IMR-90 (cell line): ENCODE results near the gene STEAP4. TPM values are rescaled to one million over a fixed set of nuclear protein-coding genes. Genes with fewer than 3 reads are reported as not detected.
"Not testable (repeated sequence)": the region's sequence is repeated elsewhere in the genome, so short reads cannot be mapped to it uniquely, and the experiment has no call there.

Source experiments
- ATAC-seq: fragments of 200-7000 bp; cut with Tn5 transposase; 2 replicates; pipeline ENCODE4 v1.9.1; 2020; ENCODE audit warnings: low read depth, mild to moderate bottlenecking, moderate library complexity
- BruUV-seq: library from RNA; stranded (reverse); fragments of 400-500 nt; replicated peaks from 2 replicates; lab custom pipeline; 2021; lab: Mats Ljungman, UMichigan
- CTCF ChIA-PET: fragments of 300-600 bp; formaldehyde crosslinking; extraction: SDS; loops from one replicate; lab custom pipeline; 2021; ENCODE audit warnings: antibody characterized with exemption; lab: Yijun Ruan, JAX
- POLR2A ChIA-PET: fragments of 300-600 bp; sonication (Branson Sonifier 250); formaldehyde crosslinking; loops from one replicate; lab custom pipeline; 2022; ENCODE audit warnings: antibody characterized with exemption; ENCODE audit not compliant: unreplicated experiment; lab: Charles Lee
- DNase-seq: peaks from one replicate; pipeline ENCODE4 v3.0.0; 2013
- H2AFZ ChIP-seq: replicated peaks from 2 replicates; pipeline ENCODE3; 2013; ENCODE audit warnings: low read length, mild to moderate bottlenecking; ENCODE audit not compliant: poor library complexity
- H2AK5ac ChIP-seq: 2 replicates; pipeline ENCODE4 v1.6.1; 2013; ENCODE audit warnings: low read depth, low read length, inconsistent platforms
- H2AK9ac ChIP-seq: replicated peaks from 2 replicates; pipeline ENCODE3; 2013; ENCODE audit warnings: mild to moderate bottlenecking, low read depth, low read length, moderate library complexity; ENCODE audit not compliant: poor library complexity
- H2BK120ac ChIP-seq: 2 replicates; pipeline ENCODE4 v1.6.1; 2013; ENCODE audit warnings: low read depth, low read length, inconsistent platforms
- H2BK15ac ChIP-seq: 3 replicates; pipeline ENCODE4 v1.6.1; 2013; ENCODE audit warnings: low read depth, low read length, inconsistent platforms
- H2BK20ac ChIP-seq: 2 replicates; pipeline ENCODE4 v1.6.1; 2013; ENCODE audit warnings: low read depth, mild to moderate bottlenecking, inconsistent platforms, low read length, moderate library complexity
- H2BK5ac ChIP-seq: 2 replicates; pipeline ENCODE4 v1.6.1; 2013; ENCODE audit warnings: mild to moderate bottlenecking, low read depth, low read length, inconsistent platforms; ENCODE audit not compliant: poor library complexity, severe bottlenecking
- H3K14ac ChIP-seq: replicated peaks from 2 replicates; pipeline ENCODE4 v1.6.1; 2013; ENCODE audit warnings: low read depth, low read length, inconsistent platforms
- H3K18ac ChIP-seq: 2 replicates; pipeline ENCODE4 v1.6.1; 2013; ENCODE audit warnings: low read depth, low read length, control low read depth
- H3K23ac ChIP-seq: 2 replicates; pipeline ENCODE4 v1.6.1; 2013; ENCODE audit warnings: low read depth, low read length, inconsistent platforms
- H3K27ac ChIP-seq: 2 replicates; pipeline ENCODE4 v1.5.1; 2013; ENCODE audit warnings: mild to moderate bottlenecking, control low read depth, low read length; ENCODE audit not compliant: insufficient read depth
- H3K27me3 ChIP-seq: 2 replicates; pipeline ENCODE4 v1.6.1; 2013; ENCODE audit warnings: low read length; ENCODE audit not compliant: control insufficient read depth, insufficient read depth
- H3K36me3 ChIP-seq: 2 replicates; pipeline ENCODE4 v1.6.1; 2013; ENCODE audit warnings: low read length, mixed read lengths; ENCODE audit not compliant: control insufficient read depth, insufficient read depth
- H3K4ac ChIP-seq: 2 replicates; pipeline ENCODE4 v1.6.1; 2013; ENCODE audit warnings: low read depth, low read length, inconsistent platforms
- H3K4me1 ChIP-seq: 2 replicates; pipeline ENCODE4 v1.6.1; 2013; ENCODE audit warnings: low read length, mixed read lengths; ENCODE audit not compliant: control insufficient read depth, insufficient read depth
- H3K4me2 ChIP-seq: 2 replicates; pipeline ENCODE4 v1.6.1; 2013; ENCODE audit warnings: low read depth, mild to moderate bottlenecking, control low read depth, low read length, moderate library complexity
- H3K4me3 ChIP-seq: 2 replicates; pipeline ENCODE4 v1.5.1; 2013; ENCODE audit warnings: low read depth, mild to moderate bottlenecking, control low read depth, low read length, moderate library complexity; ENCODE audit not compliant: insufficient read depth
- H3K56ac ChIP-seq: 2 replicates; pipeline ENCODE4 v1.6.1; 2013; ENCODE audit warnings: low read length, inconsistent platforms; ENCODE audit not compliant: insufficient read depth; ENCODE audit errors: extremely low read depth
- H3K79me1 ChIP-seq, 2 experiments: 2 replicates each; pipeline ENCODE4 v1.6.1; 2013; ENCODE audit warnings: low read length in 2 of 2, inconsistent platforms in 1 of 2, low read depth in 1 of 2
- H3K9ac ChIP-seq: 2 replicates; pipeline ENCODE4 v1.6.1; 2013; ENCODE audit warnings: low read depth, low read length, control low read depth
- H3K9me1 ChIP-seq: 2 replicates; pipeline ENCODE4 v1.6.1; 2013; ENCODE audit warnings: low read length, inconsistent platforms; ENCODE audit not compliant: insufficient read depth
- H3K9me3 ChIP-seq: 2 replicates; pipeline ENCODE4 v1.6.1; 2013; ENCODE audit warnings: low read length; ENCODE audit not compliant: control insufficient read depth, insufficient read depth
- H4K20me1 ChIP-seq: 2 replicates; pipeline ENCODE4 v1.6.1; 2013; ENCODE audit warnings: low read length, inconsistent platforms; ENCODE audit not compliant: insufficient read depth
- H4K5ac ChIP-seq: 2 replicates; pipeline ENCODE4 v1.6.1; 2013; ENCODE audit warnings: mild to moderate bottlenecking, low read depth, low read length, control low read depth
- H4K8ac ChIP-seq, 2 experiments: 2 replicates each; pipeline ENCODE4 v1.6.1; 2013; ENCODE audit warnings: low read depth in 2 of 2, low read length in 2 of 2, control low read depth in 1 of 2, inconsistent platforms in 1 of 2
- H4K91ac ChIP-seq: 2 replicates; pipeline ENCODE4 v1.6.1; 2013; ENCODE audit warnings: low read depth, low read length, inconsistent platforms; ENCODE audit not compliant: insufficient read depth
- MAFK ChIP-seq: IDR thresholded peaks from 2 replicates; pipeline ENCODE4 v1.6.1; 2012; ENCODE audit warnings: low read depth, low read length, improper control_type of control experiment
- RFX5 ChIP-seq: IDR thresholded peaks from 2 replicates; pipeline ENCODE4 v1.8.0; 2012; ENCODE audit warnings: low read depth, mild to moderate bottlenecking, low read length, moderate library complexity
- WGBS, 2 experiments: methylation state at CpG; one replicate each; pipeline versions ENCODE4 v1.1.5 to v1.1.7; 2013; ENCODE audit warnings: missing lambda C conversion rate in 2 of 2; ENCODE audit not compliant: insufficient read length in 1 of 2; ENCODE audit errors: extremely low coverage in 2 of 2; 5-methylcytosine and 5-hydroxymethylcytosine counted together
- dilution Hi-C: fragments of 300-500 bp; cut with HindIII; formaldehyde crosslinking; loops from one replicate; pipeline ENCODE4 v1.14.3; 2018; ENCODE audit warnings: low sequenced_read_pairs; ENCODE audit not compliant: unreplicated experiment
- in situ Hi-C: fragments of 300-500 bp; cut with MboI; formaldehyde crosslinking; loops from 3 replicates; pipeline ENCODE4 v1.14.3; 2019; ENCODE audit warnings: low sequenced_read_pairs, inconsistent platforms, mixed read lengths
- intact Hi-C: fragments of 100-400 bp; cut with micrococcal nuclease; formaldehyde crosslinking; loops from 2 replicates; pipeline ENCODE4 v1.10.0; 2022
- polyA plus RNA-seq, 3 experiments: library from polyadenylated mRNA; depleted of rRNA; stranded (reverse); fragments of >200 nt; gene quantifications; 2 replicates each; pipeline ENCODE4 v1.2.3, GENCODE V29; 2012; ENCODE audit warnings: low replicate concordance in 1 of 3
- total RNA-seq: library from RNA; depleted of rRNA; stranded (reverse); fragments of >200 nt; gene quantifications from 2 replicates; pipeline ENCODE4 v1.2.3, GENCODE V29; 2012
- TF ChIP-seq, protein P1 (sequence below): fragments of 150-350 bp; IDR thresholded peaks from 2 replicates; pipeline ENCODE4 v1.6.1; 2017; ENCODE audit warnings: mild to moderate bottlenecking, antibody characterized with exemption, low read length, low read depth

STEAP4 gene
- total and polyA plus RNA-seq, 2 of the 4 experiments (the other 2 are of a cell fraction) = not detected

DNA sequence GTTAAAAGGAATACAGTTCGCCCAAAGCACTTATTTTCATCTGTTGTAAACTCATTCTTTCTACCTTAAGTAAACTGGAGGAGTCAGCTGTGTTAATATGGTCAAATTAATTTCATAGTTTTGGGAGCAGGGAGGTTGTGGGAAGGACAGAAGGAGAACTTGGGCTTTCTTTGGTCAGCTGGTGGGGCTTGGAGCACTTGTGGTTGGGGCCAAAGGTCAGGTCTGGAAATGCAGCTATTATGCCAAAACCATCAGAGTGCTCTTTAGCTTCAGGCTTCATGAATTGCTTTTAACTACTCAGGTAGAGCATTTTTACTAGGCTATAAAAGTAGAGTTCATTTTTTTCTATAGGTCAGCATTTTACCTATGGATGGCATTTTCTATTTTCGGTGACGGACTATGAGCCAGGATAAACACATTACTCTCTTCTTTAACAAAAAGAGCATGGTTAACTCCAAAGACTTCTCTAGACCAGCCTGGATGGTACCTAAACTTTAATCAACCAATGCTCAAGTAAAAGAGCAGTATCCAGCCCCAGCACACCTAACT, 30.0 kb downstream of the STEAP4 start:
- no peak overlapping the region for H4K5ac ChIP-seq
- no peak overlapping the region for H3K56ac ChIP-seq
- dilution Hi-C loops = no loop called here
- H3K9ac ChIP-seq = no peak overlapping the region
- no peak overlapping the region for H2BK15ac ChIP-seq
- H3K4me3 ChIP-seq = no peak overlapping the region
- intact Hi-C loops = no loop called here
- H3K9me1 ChIP-seq = no peaks in the 10 kb centered on the region
- H2AK5ac ChIP-seq = no peak overlapping the region
- no peak overlapping the region for H3K4me2 ChIP-seq
- in situ Hi-C loops = no loop called here
- no CpG with 5 or more reads among the region's 3 CpGs for WGBS, 2 experiments
- BruUV-seq = no TSS peak
- H3K23ac ChIP-seq = no peak overlapping the region
- H4K91ac ChIP-seq = no peak overlapping the region
- ATAC-seq (no peak), DNase-seq (no peak)
- no peak overlapping the region for H3K27ac ChIP-seq
- H2BK20ac ChIP-seq = no peak overlapping the region
- no peaks in the 10 kb centered on the region for H3K36me3 ChIP-seq
- no peak overlapping the region for H3K18ac ChIP-seq
- no peaks in the 10 kb centered on the region for H3K4me1 ChIP-seq
- no peaks in the 10 kb centered on the region for H3K79me1 ChIP-seq
- POLR2A ChIA-PET = no interaction called here
- peak; percentile 65; the same call in 1 of the 2 replicates for TF ChIP-seq MAFK
- TF ChIP-seq, protein P1, sequence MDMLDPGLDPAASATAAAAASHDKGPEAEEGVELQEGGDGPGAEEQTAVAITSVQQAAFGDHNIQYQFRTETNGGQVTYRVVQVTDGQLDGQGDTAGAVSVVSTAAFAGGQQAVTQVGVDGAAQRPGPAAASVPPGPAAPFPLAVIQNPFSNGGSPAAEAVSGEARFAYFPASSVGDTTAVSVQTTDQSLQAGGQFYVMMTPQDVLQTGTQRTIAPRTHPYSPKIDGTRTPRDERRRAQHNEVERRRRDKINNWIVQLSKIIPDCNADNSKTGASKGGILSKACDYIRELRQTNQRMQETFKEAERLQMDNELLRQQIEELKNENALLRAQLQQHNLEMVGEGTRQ = no peak
- TF ChIP-seq RFX5 = no peak
- H2BK120ac ChIP-seq = no peak overlapping the region
- CTCF ChIA-PET = no interaction called here
- no peak overlapping the region for H2BK5ac ChIP-seq
- H3K14ac ChIP-seq = no peak overlapping the region
- no peak overlapping the region for H4K8ac ChIP-seq
- H3K9me3 ChIP-seq = no peaks in the 10 kb centered on the region
- H4K20me1 ChIP-seq = no peaks in the 10 kb centered on the region
- H3K4ac ChIP-seq = no peak overlapping the region
- no peak overlapping the region for H2AFZ ChIP-seq
- H3K27me3 ChIP-seq = no peaks in the 10 kb centered on the region
- no peak overlapping the region for H2AK9ac ChIP-seq

GRCh38 chr7:88274856-88275255, 31.8 kb downstream of the STEAP4 start:
- H4K91ac ChIP-seq, H3K4me2 ChIP-seq, H3K23ac ChIP-seq, POLR2A ChIA-PET, DNase-seq, intact Hi-C loops, H2AK5ac ChIP-seq, H3K14ac ChIP-seq, H3K79me1 ChIP-seq, H3K18ac ChIP-seq, H3K27me3 ChIP-seq, H3K27ac ChIP-seq, H3K4ac ChIP-seq, H3K9ac ChIP-seq, dilution Hi-C loops, H3K4me3 ChIP-seq, H3K36me3 ChIP-seq, H3K9me1 ChIP-seq, H4K5ac ChIP-seq, H3K9me3 ChIP-seq, H2AFZ ChIP-seq, H2BK15ac ChIP-seq, H3K56ac ChIP-seq, H3K4me1 ChIP-seq, H2BK20ac ChIP-seq, H2AK9ac ChIP-seq, H4K8ac ChIP-seq, H4K20me1 ChIP-seq, CTCF ChIA-PET, BruUV-seq, H2BK120ac ChIP-seq, ATAC-seq, H2BK5ac ChIP-seq: not testable (repeated sequence)
- in situ Hi-C loops = loop anchor here (25.0 kb wide), 1 partner anchor 1812 kb away; no protein-coding TSS in a partner anchor
- WGBS, 2 experiments = no CpG with 5 or more reads among the region's 5 CpGs
